Fibroblast of gingiva (primary cell): ENCODE measurements around the gene CLDN22.
A peak's percentile ranks its signal among the peaks of the same experiment; 100 is the strongest.
"Not testable (repeated sequence)": the region's sequence is repeated elsewhere in the genome, so short reads cannot be mapped to it uniquely, and the experiment has no call there.

Experiments used
- DNase-seq: peaks from one replicate; pipeline ENCODE4 v3.0.0-alpha.2; 2011; ENCODE audit warnings: low read depth

The CLDN22 gene

GRCh38 chr4:183347146-183347545 lies 27.1 kb upstream of the CLDN22 start:
- DNase-seq = no peak

GRCh38 chr4:183345261-183345660 lies 25.2 kb upstream of the CLDN22 start:
- DNase-seq = no peak

GRCh38 chr4:183344523-183345255 lies 24.6 kb upstream of the CLDN22 start:
- no peak for DNase-seq

GRCh38 chr4:183343730-183344129 lies 23.7 kb upstream of the CLDN22 start:
- no peak for DNase-seq

GRCh38 chr4:183342541-183343533 lies 22.8 kb upstream of the CLDN22 start:
- no peak for DNase-seq

GRCh38 chr4:183337833-183338232 lies 17.8 kb upstream of the CLDN22 start:
- no peak for DNase-seq

- no peak for DNase-seq
Measured at GRCh38 chr4:183337349-183337748, 17.3 kb upstream of the CLDN22 start.

- DNase-seq = peak; percentile 82
Measured at GRCh38 chr4:183335369-183335940, 15.4 kb upstream of the CLDN22 start.

GRCh38 chr4:183333983-183334382 lies 13.9 kb upstream of the CLDN22 start:
- DNase-seq = no peak

GRCh38 chr4:183333202-183333601 lies 13.1 kb upstream of the CLDN22 start:
- DNase-seq = no peak

GRCh38 chr4:183332447-183332846 lies 12.4 kb upstream of the CLDN22 start:
- no peak for DNase-seq

GRCh38 chr4:183330841-183331240 lies 10.8 kb upstream of the CLDN22 start:
- peak; percentile 58 for DNase-seq

- no peak for DNase-seq
Measured at GRCh38 chr4:183329954-183330742, 10.1 kb upstream of the CLDN22 start.

- no peak for DNase-seq
Measured at GRCh38 chr4:183329244-183329643, 9.2 kb upstream of the CLDN22 start.

- no peak for DNase-seq
Measured at GRCh38 chr4:183328832-183329231, 8.8 kb upstream of the CLDN22 start.

- no peak for DNase-seq
Measured at GRCh38 chr4:183327827-183328226, 7.8 kb upstream of the CLDN22 start.

- no peak for DNase-seq
Measured at GRCh38 chr4:183326853-183327252, 6.8 kb upstream of the CLDN22 start.

- DNase-seq = not testable (repeated sequence)
Measured at GRCh38 chr4:183326387-183326786, 6.3 kb upstream of the CLDN22 start.

GRCh38 chr4:183324619-183325018 lies 4.5 kb upstream of the CLDN22 start:
- no peak for DNase-seq

- DNase-seq = not testable (repeated sequence)
Measured at GRCh38 chr4:183324056-183324455, 4.0 kb upstream of the CLDN22 start.

- no peak for DNase-seq
Measured at GRCh38 chr4:183323295-183323694, 3.2 kb upstream of the CLDN22 start.

- no peak for DNase-seq
Measured at GRCh38 chr4:183322326-183322725, 2.2 kb upstream of the CLDN22 start, which contains the start of gene CLDN24. TSS of gene CLDN24 (minus strand) at chr4:183322426. CDS start at chr4:183322426, 0 bp downstream.
